Natural killer cell (primary cell): ENCODE measurements around the gene TBC1D22B. TPM values are rescaled to one million over a fixed set of nuclear protein-coding genes. Genes with fewer than 3 reads are reported as not detected.

Experiments
- ATAC-seq, 3 donors: fragments of 150-1000 bp in 2 of 3; fragments of 200-7000 bp in 1 of 3; cut with Tn5 transposase; 1 replicate in 1 of 3; 2 replicates in 2 of 3; pipeline ENCODE4 v1.10.0; 2021; ENCODE audit warnings: mild to moderate bottlenecking in 2 of 3, moderate library complexity in 2 of 3
- DNase-seq, 2 donors: peaks; one replicate each; pipeline versions ENCODE4 v3.0.0 to v3.0.0-alpha.2; 2013 to 2021; ENCODE audit warnings: mixed read lengths in 1 of 2
- H3K27ac ChIP-seq: one replicate; pipeline ENCODE4 v1.5.1; 2013; ENCODE audit warnings: mild to moderate bottlenecking, low read length
- H3K27me3 ChIP-seq: one replicate; pipeline ENCODE4 v1.6.1; 2013; ENCODE audit warnings: low read length; ENCODE audit not compliant: control insufficient read depth, insufficient read depth
- H3K36me3 ChIP-seq: one replicate; pipeline ENCODE4 v1.6.1; 2013; ENCODE audit warnings: low read length; ENCODE audit not compliant: control insufficient read depth, insufficient read depth
- H3K4me1 ChIP-seq: one replicate; pipeline ENCODE4 v1.6.1; 2013; ENCODE audit warnings: low read length; ENCODE audit not compliant: control insufficient read depth, insufficient read depth
- H3K4me3 ChIP-seq: one replicate; pipeline ENCODE4 v1.5.1; 2013; ENCODE audit warnings: low read length
- H3K9me3 ChIP-seq: one replicate; pipeline ENCODE4 v1.6.1; 2013; ENCODE audit warnings: low read length; ENCODE audit not compliant: control insufficient read depth, insufficient read depth
- H3K27ac Mint-ChIP-seq, 2 donors: one replicate each; pipeline ENCODE4 v1.8.0; 2022; ENCODE audit warnings: mild to moderate bottlenecking in 2 of 2, mixed read lengths in 2 of 2, moderate library complexity in 1 of 2
- H3K27me3 Mint-ChIP-seq, 2 donors: one replicate each; pipeline ENCODE4 v1.8.0; 2022; ENCODE audit warnings: low read depth in 2 of 2, mixed read lengths in 2 of 2
- H3K36me3 Mint-ChIP-seq: one replicate; pipeline ENCODE4 v1.8.0; 2022; ENCODE audit warnings: mixed read lengths
- H3K4me1 Mint-ChIP-seq, 2 donors: one replicate each; pipeline ENCODE4 v1.8.0; 2022; ENCODE audit warnings: mixed read lengths in 2 of 2
- H3K4me3 Mint-ChIP-seq: one replicate; pipeline ENCODE4 v1.8.0; 2022; ENCODE audit warnings: mild to moderate bottlenecking, moderate library complexity, mixed read lengths
- H3K9me3 Mint-ChIP-seq, 2 donors: one replicate each; pipeline ENCODE4 v1.8.0; 2022; ENCODE audit warnings: mixed read lengths in 2 of 2
- CTCF ChIP-seq: fragments of 200-600 bp; IDR thresholded peaks from one replicate; pipeline ENCODE4 v1.8.0; 2022; ENCODE audit warnings: antibody characterized with exemption
- WGBS: methylation state at CpG from one replicate; pipeline ENCODE4 v1.1.7; 2013; ENCODE audit warnings: missing lambda C conversion rate; ENCODE audit not compliant: insufficient coverage; 5-methylcytosine and 5-hydroxymethylcytosine counted together
- intact Hi-C: fragments of 100-400 bp; cut with micrococcal nuclease; formaldehyde crosslinking; loops from one replicate; pipeline ENCODE4 v1.14.2; 2022
- total RNA-seq, 4 donors: library from RNA; stranded (reverse); fragments of 120-200 nt in 1 of 4; gene quantifications; one replicate each; pipeline versions ENCODE4 v1.2.3 to v1.2.4, GENCODE V29; 2013 to 2022

The TBC1D22B gene
- total RNA-seq, 3 donors from 2014 or later (not counting 1 experiment from before 2014, with no cell fraction given): 8.0 to 12.1 (median 12.0) TPM

GRCh38 chr6:37347670-37348111 lies 90.1 kb downstream of the TBC1D22B start:
- H3K4me3 Mint-ChIP-seq: no peak overlapping the region
- DNase-seq (no peak), ATAC-seq (no peak)
- no peaks in the 10 kb centered on the region for H3K9me3 Mint-ChIP-seq
- H3K36me3 Mint-ChIP-seq: no peaks in the 10 kb centered on the region
- H3K27me3 ChIP-seq: no peaks in the 10 kb centered on the region
- H3K27ac ChIP-seq: no peak overlapping the region
- H3K27me3 Mint-ChIP-seq: peaks cover 7 to 38% of the 10 kb centered on the region in 2 donors
- H3K4me3 ChIP-seq: no peak overlapping the region
- no peaks in the 10 kb centered on the region for H3K4me1 Mint-ChIP-seq
- no peak overlapping the region for H3K27ac Mint-ChIP-seq
- no peaks in the 10 kb centered on the region for H3K9me3 ChIP-seq
- H3K36me3 ChIP-seq: no peaks in the 10 kb centered on the region
- WGBS: 92% methylated on average over 4 of the region's 4 CpGs
- no peak for TF ChIP-seq CTCF
- no peaks in the 10 kb centered on the region for H3K4me1 ChIP-seq
- intact Hi-C loops: no loop called here

DNA sequence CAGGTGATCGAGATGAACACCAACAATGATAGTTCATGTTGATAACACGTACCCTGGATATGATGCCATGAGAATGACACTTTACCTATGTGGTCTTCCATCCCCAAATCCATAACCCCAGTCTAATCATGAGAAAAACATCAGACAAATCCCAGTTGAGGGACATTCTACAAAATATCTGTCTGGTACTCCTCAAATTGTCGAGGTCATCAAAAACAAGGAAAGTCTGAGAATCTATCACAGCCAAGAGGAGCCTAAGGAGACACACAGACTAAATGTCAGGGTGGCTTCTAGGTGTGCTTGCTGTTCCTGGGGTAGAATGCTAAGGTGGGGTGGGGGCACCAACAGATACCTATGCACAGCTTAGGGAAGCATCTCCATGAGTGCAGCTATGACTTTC lies 93.5 kb downstream of the TBC1D22B start:
- TF ChIP-seq CTCF: no peak
- Histone ChIP-seq H3K36me3 (no peaks in the 10 kb centered on the region), H3K9me3 (no peaks in the 10 kb centered on the region), H3K27me3 (no peaks in the 10 kb centered on the region), H3K4me1 (peaks cover 13% of the 10 kb centered on the region), H3K27ac (no peak overlapping the region), H3K4me3 (no peak overlapping the region)
- WGBS: 84% methylated on average over 3 of the region's 3 CpGs
- no peaks in the 10 kb centered on the region for H3K36me3 Mint-ChIP-seq
- ATAC-seq (no peak), DNase-seq (no peak)
- H3K9me3 Mint-ChIP-seq: no peaks in the 10 kb centered on the region
- peaks cover 3 to 18% of the 10 kb centered on the region in 2 donors for H3K27me3 Mint-ChIP-seq
- H3K4me3 Mint-ChIP-seq: no peak overlapping the region
- H3K4me1 Mint-ChIP-seq: peaks cover 25 to 28% of the 10 kb centered on the region in 2 donors
- no peak overlapping the region for H3K27ac Mint-ChIP-seq
- intact Hi-C loops: no loop called here

- peaks cover 17% of the 10 kb centered on the region for H3K4me1 ChIP-seq
- DNase-seq (no peak), ATAC-seq (no peak)
- H3K27me3 ChIP-seq: no peaks in the 10 kb centered on the region
- intact Hi-C loops: no loop called here
- no peak overlapping the region for H3K27ac ChIP-seq
- H3K36me3 ChIP-seq: no peaks in the 10 kb centered on the region
- no peaks in the 10 kb centered on the region for H3K9me3 ChIP-seq
- Mint-ChIP-seq H3K36me3 (no peaks in the 10 kb centered on the region), H3K27ac (no peak overlapping the region), H3K4me1 (peaks cover 39 to 41% of the 10 kb centered on the region in 2 donors), H3K4me3 (peak overlapping the region; percentile 70), H3K27me3 (peaks cover 0 to 7% of the 10 kb centered on the region in 2 donors), H3K9me3 (no peaks in the 10 kb centered on the region)
- H3K4me3 ChIP-seq: no peak overlapping the region
- 88% methylated on average over 3 of the region's 3 CpGs for WGBS
- no peak for TF ChIP-seq CTCF
Observed at GRCh38 chr6:37352384-37352783, 94.8 kb downstream of the TBC1D22B start.
